Panc1 (cell line): ENCODE measurements around the gene IGDCC3. TPM values are rescaled to one million over a fixed set of nuclear protein-coding genes. Genes with fewer than 3 reads are reported as not detected.

Source experiments
- ATAC-seq: fragments of 200-7000 bp; cut with Tn5 transposase; 2 replicates; pipeline ENCODE4 v1.9.1; 2020; ENCODE audit warnings: mild to moderate bottlenecking, moderate library complexity
- BruUV-seq: library from RNA; stranded (reverse); fragments of 400-500 nt; replicated peaks from 2 replicates; lab custom pipeline; 2021; lab: Mats Ljungman, UMichigan
- CTCF ChIA-PET: fragments of 300-600 bp; sonication (Branson Sonifier 250); formaldehyde crosslinking; loops from one replicate; lab custom pipeline; 2022; ENCODE audit warnings: antibody characterized with exemption; lab: Charles Lee
- POLR2A ChIA-PET: fragments of 300-600 bp; sonication (Branson Sonifier 250); formaldehyde crosslinking; loops from one replicate; lab custom pipeline; 2022; ENCODE audit warnings: antibody characterized with exemption; lab: Charles Lee
- DNase-seq: peaks from one replicate; pipeline ENCODE4 v3.0.0-alpha.2; 2010; ENCODE audit warnings: low read depth, low spot score
- H3K27ac ChIP-seq: 2 replicates; pipeline ENCODE4 v1.5.1; 2011; ENCODE audit warnings: mild to moderate bottlenecking, low read length, inconsistent platforms
- H3K27me3 ChIP-seq: fragments of 200-500 bp; sonication (Bioruptor generic); 2 replicates; pipeline ENCODE4 v1.6.0; 2014; ENCODE audit warnings: low read length, inconsistent platforms; ENCODE audit not compliant: control insufficient read depth, insufficient read depth
- H3K36me3 ChIP-seq: fragments of 200-500 bp; sonication (Bioruptor generic); 2 replicates; pipeline ENCODE4 v1.5.1; 2014; ENCODE audit warnings: inconsistent platforms, mild to moderate bottlenecking, low read length, moderate library complexity; ENCODE audit not compliant: control insufficient read depth, insufficient read depth
- H3K4me1 ChIP-seq: 2 replicates; pipeline ENCODE4 v1.5.1; 2011; ENCODE audit warnings: inconsistent platforms, mild to moderate bottlenecking, low read length, moderate library complexity; ENCODE audit not compliant: control insufficient read depth, insufficient read depth
- H3K4me3 ChIP-seq, 2 experiments: 2 replicates each; pipeline ENCODE4 v1.5.1; 2011 to 2012; ENCODE audit warnings: low read depth in 2 of 2, low read length in 2 of 2, mild to moderate bottlenecking in 2 of 2, inconsistent platforms in 1 of 2, moderate library complexity in 1 of 2
- H3K9me3 ChIP-seq: fragments of 200-500 bp; sonication (Bioruptor generic); 2 replicates; pipeline ENCODE4 v1.5.1; 2014; ENCODE audit warnings: low read depth, mild to moderate bottlenecking, inconsistent platforms, low read length, moderate library complexity; ENCODE audit not compliant: control insufficient read depth, insufficient read depth
- POLR2AphosphoS5 ChIP-seq: IDR thresholded peaks from 2 replicates; pipeline ENCODE4 v1.6.1; 2012; ENCODE audit warnings: mild to moderate bottlenecking, low read depth, low read length, moderate library complexity
- REST ChIP-seq, 2 experiments: IDR thresholded peaks; 2 replicates each; pipeline ENCODE4 v1.6.1; 2011 to 2012; ENCODE audit warnings: low read depth in 2 of 2, control low read depth in 1 of 2, low read length in 1 of 2, mild to moderate bottlenecking in 1 of 2, moderate library complexity in 1 of 2; ENCODE audit not compliant: insufficient read depth in 1 of 2
- SIN3A ChIP-seq: IDR thresholded peaks from 2 replicates; pipeline ENCODE4 v1.6.1; 2012; ENCODE audit warnings: low read depth, mild to moderate bottlenecking, low read length, moderate library complexity, borderline replicate concordance; ENCODE audit not compliant: insufficient read depth
- TCF7L2 ChIP-seq: IDR thresholded peaks from 2 replicates; pipeline ENCODE4 v1.6.1; 2011; ENCODE audit warnings: mild to moderate bottlenecking, low read depth, low read length, inconsistent platforms
- in situ Hi-C: cut with HindIII; loops from 2 replicates; pipeline ENCODE4 v1.10.0; 2016; ENCODE audit warnings: low sequenced_read_pairs, low pct_unique_long_range_greater_than_20kb
- intact Hi-C: fragments of 100-400 bp; cut with micrococcal nuclease; formaldehyde crosslinking; loops from one replicate; pipeline ENCODE4 v1.10.0; 2022; ENCODE audit not compliant: unreplicated experiment
- total RNA-seq: library from RNA; stranded (reverse); gene quantifications from one replicate; pipeline ENCODE4 v1.2.1, GENCODE V29; 2021; ENCODE audit not compliant: unreplicated experiment
- TF ChIP-seq, protein P1 (sequence below): fragments of 450-650 bp; IDR thresholded peaks from 2 replicates; pipeline ENCODE4 v1.5.1; 2017; ENCODE audit warnings: mild to moderate bottlenecking

IGDCC3 gene
- total RNA-seq, 1 experiment from 2014 or later = 0.18 TPM

DNA sequence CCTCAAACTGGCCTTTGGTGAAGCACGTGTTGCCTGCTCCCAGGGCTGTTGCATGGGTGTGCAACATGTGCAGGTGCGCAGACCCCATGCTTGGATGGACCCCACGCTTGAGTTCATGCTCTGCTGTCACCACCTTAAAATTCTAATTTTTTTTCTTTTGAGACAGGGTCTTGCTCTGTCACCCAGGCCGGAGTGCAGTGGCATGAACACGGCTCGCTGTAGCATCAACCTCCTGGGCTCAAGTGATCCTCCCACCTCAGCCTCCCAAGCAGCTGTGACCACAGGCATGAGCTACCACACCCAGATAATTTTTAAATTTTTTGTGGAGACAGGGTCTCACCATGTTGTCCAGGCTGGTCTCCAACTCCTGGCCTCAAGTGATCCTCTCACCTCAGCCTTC lies 9.1 kb upstream of the IGDCC3 start:
- ATAC-seq = no peak
- Histone ChIP-seq H3K9me3 (no peaks in the 10 kb centered on the region), H3K4me3 (no peak overlapping the region), H3K4me1 (peaks cover 3% of the 10 kb centered on the region), H3K36me3 (no peaks in the 10 kb centered on the region), H3K27ac (no peak overlapping the region), H3K27me3 (peaks cover 1% of the 10 kb centered on the region; the same call in 1 of the 2 replicates)
- intact Hi-C loops (no loop called here), in situ Hi-C loops (no loop called here)
- POLR2A ChIA-PET = interaction anchor here (0.6 kb wide), 1 partner anchor 82 kb away, joined by 7 read pairs; no protein-coding TSS in a partner anchor
- no peak for DNase-seq
- no TSS peak for BruUV-seq
- no peak for TF ChIP-seq SIN3A
- TF ChIP-seq TCF7L2 = no peak
- TF ChIP-seq REST (IDR thresholded peaks at IDR 0.05; ENCODE audit: insufficient read depth in 1 of 2, low read depth in 2 of 2, low read length in 1 of 2) = no peak
- TF ChIP-seq, protein P1, sequence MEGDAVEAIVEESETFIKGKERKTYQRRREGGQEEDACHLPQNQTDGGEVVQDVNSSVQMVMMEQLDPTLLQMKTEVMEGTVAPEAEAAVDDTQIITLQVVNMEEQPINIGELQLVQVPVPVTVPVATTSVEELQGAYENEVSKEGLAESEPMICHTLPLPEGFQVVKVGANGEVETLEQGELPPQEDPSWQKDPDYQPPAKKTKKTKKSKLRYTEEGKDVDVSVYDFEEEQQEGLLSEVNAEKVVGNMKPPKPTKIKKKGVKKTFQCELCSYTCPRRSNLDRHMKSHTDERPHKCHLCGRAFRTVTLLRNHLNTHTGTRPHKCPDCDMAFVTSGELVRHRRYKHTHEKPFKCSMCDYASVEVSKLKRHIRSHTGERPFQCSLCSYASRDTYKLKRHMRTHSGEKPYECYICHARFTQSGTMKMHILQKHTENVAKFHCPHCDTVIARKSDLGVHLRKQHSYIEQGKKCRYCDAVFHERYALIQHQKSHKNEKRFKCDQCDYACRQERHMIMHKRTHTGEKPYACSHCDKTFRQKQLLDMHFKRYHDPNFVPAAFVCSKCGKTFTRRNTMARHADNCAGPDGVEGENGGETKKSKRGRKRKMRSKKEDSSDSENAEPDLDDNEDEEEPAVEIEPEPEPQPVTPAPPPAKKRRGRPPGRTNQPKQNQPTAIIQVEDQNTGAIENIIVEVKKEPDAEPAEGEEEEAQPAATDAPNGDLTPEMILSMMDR = no peak
- no peak for TF ChIP-seq POLR2AphosphoS5
- CTCF ChIA-PET = no interaction called here

DNA sequence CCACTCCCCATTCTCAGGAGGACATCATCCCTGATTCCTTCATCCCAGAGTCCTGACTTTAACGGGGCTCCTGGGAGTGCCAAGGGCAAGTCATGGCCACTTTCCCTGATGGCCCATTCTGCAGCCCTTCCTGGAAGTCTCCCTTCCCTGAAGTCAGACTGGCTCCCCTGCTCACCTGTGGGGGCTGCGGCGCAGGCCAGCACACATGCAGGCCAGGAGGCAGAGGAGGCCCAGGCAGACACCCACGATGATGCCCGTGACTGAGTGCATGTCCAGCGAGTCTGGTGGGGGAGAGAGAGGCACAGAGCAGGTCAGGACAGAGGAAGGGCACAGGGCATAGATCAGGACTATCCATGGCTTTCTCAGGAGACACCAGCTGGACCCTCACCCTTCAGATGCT lies 8.6 kb upstream of the IGDCC3 start:
- Histone ChIP-seq H3K27me3 (peaks cover 5% of the 10 kb centered on the region; the same call in 1 of the 2 replicates), H3K4me1 (peaks cover 3% of the 10 kb centered on the region), H3K36me3 (no peaks in the 10 kb centered on the region), H3K9me3 (no peaks in the 10 kb centered on the region), H3K27ac (no peak overlapping the region), H3K4me3 (no peak overlapping the region)
- CTCF ChIA-PET = interaction anchor here (0.9 to 1.6 kb wide), 3 partner anchors 60 to 68 kb away, joined by 3 to 11 read pairs (median 7); no protein-coding TSS in a partner anchor
- intact Hi-C loops = no loop called here
- TF ChIP-seq, protein P1 = no peak
- TF ChIP-seq TCF7L2 = no peak
- TF ChIP-seq SIN3A = no peak
- TF ChIP-seq POLR2AphosphoS5 = no peak
- no peak for TF ChIP-seq REST (IDR thresholded peaks at IDR 0.05; ENCODE audit: insufficient read depth in 1 of 2, low read depth in 2 of 2, low read length in 1 of 2)
- ATAC-seq (no peak), DNase-seq (no peak)
- POLR2A ChIA-PET = no interaction called here
- no TSS peak for BruUV-seq
- in situ Hi-C loops = no loop called here
